Endothelial cell of umbilical vein (primary cell): Measurements from ENCODE around the gene AADAC.

Experiments used
- CTCF ChIP-seq, 2 donors: IDR thresholded peaks; 1 replicate in 1 of 2; 2 replicates in 1 of 2; pipeline ENCODE4 v1.5.1; 2011; ENCODE audit warnings: low read length in 2 of 2, mild to moderate bottlenecking in 2 of 2, moderate library complexity in 2 of 2, control low read depth in 1 of 2, inconsistent platforms in 1 of 2, low read depth in 1 of 2; ENCODE audit not compliant: insufficient read depth in 1 of 2; ENCODE audit errors: extremely low read depth in 1 of 2
- EZH2 ChIP-seq: IDR thresholded peaks from 2 replicates; pipeline ENCODE4 v1.6.1; 2012; ENCODE audit warnings: borderline replicate concordance, low read depth, mild to moderate bottlenecking, moderate library complexity, low read length, inconsistent platforms; ENCODE audit not compliant: severe bottlenecking
- FOS ChIP-seq: IDR thresholded peaks from 2 replicates; pipeline ENCODE4 v1.6.1; 2011; ENCODE audit warnings: mild to moderate bottlenecking, low read length, moderate library complexity, borderline replicate concordance; ENCODE audit not compliant: insufficient read depth
- POLR2A ChIP-seq: IDR thresholded peaks from 2 replicates; pipeline ENCODE4 v1.6.1; 2012; ENCODE audit warnings: low read depth, mild to moderate bottlenecking, control low read depth, low read length

- peak; percentile 24 for TF ChIP-seq POLR2A
- TF ChIP-seq CTCF (IDR thresholded peaks at IDR 0.05; ENCODE audit: extremely low read depth in 1 of 2, insufficient read depth in 1 of 2, low read depth in 1 of 2, low read length in 2 of 2) = no peak
- peak; percentile 89 for TF ChIP-seq FOS
- TF ChIP-seq EZH2 = no peak
Observed at GRCh38 chr3:151765685-151766084, 48.2 kb upstream of the AADAC start.
